ENCODE measurements around the gene SCUBE2.
"Not testable (repeated sequence)": the region's sequence is repeated elsewhere in the genome, so short reads cannot be mapped to it uniquely, and the experiment has no call there.

The SCUBE2 gene

DNA sequence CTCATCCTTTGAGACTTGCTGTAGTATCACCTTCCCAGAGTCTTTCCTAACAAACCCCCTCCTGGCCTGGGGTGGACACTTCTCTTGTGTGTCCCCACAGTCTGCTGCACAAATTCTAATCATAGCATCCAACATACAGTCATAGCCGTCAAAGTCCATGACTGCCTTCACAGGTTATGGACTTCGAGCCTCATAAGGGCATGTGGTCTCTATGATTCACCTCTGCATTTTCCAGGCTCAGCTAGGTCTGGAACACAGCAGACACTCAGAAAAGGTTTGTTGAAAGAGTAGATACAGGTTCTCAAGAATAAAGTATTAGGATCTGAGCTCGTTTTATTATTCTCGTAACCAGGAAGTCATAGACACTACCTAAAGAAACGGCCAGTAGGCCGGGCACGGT is 13.2 kb upstream of the SCUBE2 start:
- no peak overlapping the region for H3K4me3 ChIP-seq (ENCODE audit: low read length)
- no peak for DNase-seq (ENCODE audit: low read depth)
- TF ChIP-seq, protein P1, sequence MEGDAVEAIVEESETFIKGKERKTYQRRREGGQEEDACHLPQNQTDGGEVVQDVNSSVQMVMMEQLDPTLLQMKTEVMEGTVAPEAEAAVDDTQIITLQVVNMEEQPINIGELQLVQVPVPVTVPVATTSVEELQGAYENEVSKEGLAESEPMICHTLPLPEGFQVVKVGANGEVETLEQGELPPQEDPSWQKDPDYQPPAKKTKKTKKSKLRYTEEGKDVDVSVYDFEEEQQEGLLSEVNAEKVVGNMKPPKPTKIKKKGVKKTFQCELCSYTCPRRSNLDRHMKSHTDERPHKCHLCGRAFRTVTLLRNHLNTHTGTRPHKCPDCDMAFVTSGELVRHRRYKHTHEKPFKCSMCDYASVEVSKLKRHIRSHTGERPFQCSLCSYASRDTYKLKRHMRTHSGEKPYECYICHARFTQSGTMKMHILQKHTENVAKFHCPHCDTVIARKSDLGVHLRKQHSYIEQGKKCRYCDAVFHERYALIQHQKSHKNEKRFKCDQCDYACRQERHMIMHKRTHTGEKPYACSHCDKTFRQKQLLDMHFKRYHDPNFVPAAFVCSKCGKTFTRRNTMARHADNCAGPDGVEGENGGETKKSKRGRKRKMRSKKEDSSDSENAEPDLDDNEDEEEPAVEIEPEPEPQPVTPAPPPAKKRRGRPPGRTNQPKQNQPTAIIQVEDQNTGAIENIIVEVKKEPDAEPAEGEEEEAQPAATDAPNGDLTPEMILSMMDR (conservative IDR thresholded peaks at IDR 0.05; ENCODE audit: low read length), result no peak

DNA sequence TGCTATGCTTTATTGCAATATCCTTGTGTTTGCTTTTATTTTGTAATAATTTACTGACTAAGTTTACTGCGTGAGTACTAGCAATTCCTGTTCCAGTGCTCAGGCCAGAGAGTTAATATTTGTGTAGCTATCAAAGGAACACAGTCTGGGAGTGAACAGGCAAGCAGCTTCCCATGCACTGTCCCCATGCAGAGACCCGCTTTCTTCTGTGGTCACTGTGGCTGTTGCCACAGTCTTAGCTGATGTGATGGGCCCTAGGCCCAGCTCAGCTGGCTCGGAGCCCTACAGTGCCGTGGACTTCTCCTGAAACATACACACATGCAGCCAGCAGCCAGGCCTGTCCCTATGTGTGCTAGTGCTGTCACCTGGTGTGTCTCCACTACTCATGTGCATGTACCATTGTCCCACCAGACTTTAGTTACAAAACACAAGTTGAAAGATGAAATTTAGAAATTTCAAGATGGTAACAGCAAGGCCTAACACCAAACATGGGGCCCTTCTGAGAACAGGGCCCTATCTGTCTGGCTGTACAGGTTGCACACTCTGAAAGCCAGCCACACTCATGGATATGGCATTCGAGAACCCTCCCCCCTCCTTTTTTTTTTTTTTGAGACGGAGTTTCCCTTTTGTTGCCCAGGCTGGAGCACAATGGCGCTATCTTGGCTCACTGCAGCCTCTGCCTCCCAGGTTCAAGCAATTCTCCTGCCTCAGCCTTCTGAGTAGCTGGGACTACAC is 12.3 kb upstream of the SCUBE2 start:
- TF ChIP-seq, protein P1 (conservative IDR thresholded peaks at IDR 0.05; ENCODE audit: low read length), result no peak
- DNase-seq (ENCODE audit: low read depth), result no peak
- H3K4me3 ChIP-seq (ENCODE audit: low read length), result no peak overlapping the region

DNA sequence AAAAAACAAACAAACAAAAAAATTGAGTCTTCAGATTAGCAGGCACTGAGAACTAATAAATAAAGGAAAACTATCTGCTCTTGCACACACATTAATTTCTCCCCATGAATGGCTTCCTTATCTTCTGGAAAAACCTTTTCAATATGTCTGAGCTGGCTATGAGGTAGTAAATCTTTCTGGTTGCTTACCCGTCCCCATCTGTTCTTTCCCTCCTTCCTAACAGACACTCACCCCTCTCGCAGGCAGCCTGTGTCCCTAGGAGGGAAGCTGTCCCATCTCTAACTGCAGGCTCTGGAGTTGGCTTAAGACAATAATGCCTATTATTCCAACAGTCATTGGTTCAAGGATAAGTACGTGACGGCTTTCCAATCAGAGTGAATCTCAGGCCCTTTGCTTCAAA is 8.2 kb upstream of the SCUBE2 start:
- TF ChIP-seq, protein P1 (conservative IDR thresholded peaks at IDR 0.05; ENCODE audit: low read length), result no peak
- DNase-seq (ENCODE audit: low read depth), result no peak
- no peak overlapping the region for H3K4me3 ChIP-seq (ENCODE audit: low read length)

DNA sequence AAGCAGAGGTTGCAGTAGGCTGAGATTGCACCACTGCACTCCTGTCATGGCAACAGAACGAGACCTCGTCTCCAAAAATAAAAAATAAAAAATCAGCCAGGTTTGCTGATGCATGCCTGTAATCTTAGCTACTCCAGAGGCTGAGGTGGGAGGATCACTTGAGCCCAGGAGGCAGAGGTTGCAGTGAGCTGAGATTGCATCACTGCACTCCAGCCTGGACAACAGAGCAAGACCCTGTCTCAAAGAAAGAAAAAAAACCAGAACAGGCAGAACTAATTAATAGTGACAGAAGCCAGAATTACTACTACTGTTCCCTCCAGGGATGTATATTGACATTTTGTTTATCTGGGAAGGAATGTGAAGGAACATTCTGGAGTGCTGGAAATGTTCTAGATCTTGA is 7.1 kb upstream of the SCUBE2 start:
- DNase-seq (ENCODE audit: low read depth); H3K4me3 ChIP-seq (ENCODE audit: low read length): not testable (repeated sequence)

DNA sequence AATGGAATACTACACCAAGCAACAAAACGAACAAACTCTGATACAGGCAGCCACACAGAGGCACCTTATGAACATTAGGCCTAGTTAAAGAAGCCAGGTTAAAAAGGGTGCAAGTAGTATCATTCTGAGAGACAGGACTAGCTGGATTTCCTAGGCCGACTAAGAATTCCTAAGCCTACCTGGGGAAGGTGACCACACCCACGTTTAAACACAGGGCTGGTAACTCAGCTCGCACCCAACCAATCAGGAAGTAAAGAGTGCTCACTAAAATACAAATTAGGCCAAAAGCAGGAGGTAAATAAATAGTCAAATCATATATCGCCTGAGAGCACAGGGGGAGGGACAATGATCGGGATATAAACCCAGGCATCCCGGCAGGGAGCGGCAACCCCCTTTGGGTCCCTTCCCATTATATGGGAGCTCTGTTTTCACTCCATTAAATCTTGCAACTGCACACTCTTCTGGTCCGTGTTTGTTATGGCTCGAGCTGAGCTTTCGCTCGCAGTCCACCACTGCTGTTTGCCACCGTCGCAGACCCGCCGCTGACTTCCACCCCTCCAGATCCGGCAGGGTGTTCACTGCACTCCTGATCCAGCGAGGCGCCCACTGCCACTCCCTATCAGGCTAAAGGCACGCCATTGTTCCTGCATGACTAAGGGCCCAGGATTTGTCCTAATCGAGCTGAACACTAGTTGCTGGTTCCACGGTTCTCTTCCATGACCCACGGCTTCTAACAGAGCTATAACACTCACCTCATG is 6.0 kb upstream of the SCUBE2 start:
- not testable (repeated sequence) for DNase-seq (ENCODE audit: low read depth); H3K4me3 ChIP-seq (ENCODE audit: low read length)

DNA sequence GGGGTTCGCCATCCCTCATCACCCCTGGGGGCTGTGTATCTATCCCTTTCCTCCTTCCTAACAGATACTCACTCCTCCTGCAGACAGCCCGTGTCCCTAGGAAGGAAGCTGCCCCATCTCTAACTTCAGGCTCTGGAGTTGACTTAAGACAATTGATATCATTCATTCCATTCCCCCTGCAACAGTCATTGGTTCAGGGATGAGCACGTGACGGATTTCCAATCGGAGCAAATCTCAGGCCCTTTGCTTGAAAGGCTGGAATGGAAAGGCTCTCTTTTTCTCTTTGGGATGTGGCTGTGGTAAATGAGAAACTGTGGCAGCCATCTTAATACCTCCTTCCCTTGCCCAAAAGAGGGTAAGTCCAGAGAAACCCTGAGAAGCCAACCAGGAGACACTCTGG is 5.0 kb upstream of the SCUBE2 start:
- DNase-seq (ENCODE audit: low read depth), result no peak
- no peak overlapping the region for H3K4me3 ChIP-seq (ENCODE audit: low read length)
- TF ChIP-seq, protein P1 (conservative IDR thresholded peaks at IDR 0.05; ENCODE audit: low read length), result no peak

DNA sequence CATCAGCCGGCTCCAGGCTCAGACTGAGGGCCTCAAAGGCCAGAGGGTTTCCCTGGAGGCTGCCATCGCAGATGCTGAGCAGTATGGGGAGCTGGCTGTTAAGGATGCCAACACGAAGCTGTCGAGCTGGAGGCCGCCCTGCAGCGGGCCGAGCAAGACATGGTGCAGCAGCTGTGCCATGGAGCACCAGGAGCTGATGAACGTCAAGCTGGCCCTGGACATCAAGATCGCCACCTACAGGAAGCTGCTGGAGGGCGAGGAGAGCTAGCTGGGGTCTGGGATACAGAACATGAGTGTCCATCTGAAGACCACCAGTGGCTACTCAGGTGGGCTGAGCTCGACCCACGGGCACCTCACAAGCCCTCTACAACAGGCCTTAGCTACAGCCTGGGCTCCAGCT is 4.0 kb upstream of the SCUBE2 start:
- H3K4me3 ChIP-seq (ENCODE audit: low read length), result no peak overlapping the region
- DNase-seq (ENCODE audit: low read depth), result no peak
- TF ChIP-seq, protein P1 (conservative IDR thresholded peaks at IDR 0.05; ENCODE audit: low read length), result peak; percentile 26

DNA sequence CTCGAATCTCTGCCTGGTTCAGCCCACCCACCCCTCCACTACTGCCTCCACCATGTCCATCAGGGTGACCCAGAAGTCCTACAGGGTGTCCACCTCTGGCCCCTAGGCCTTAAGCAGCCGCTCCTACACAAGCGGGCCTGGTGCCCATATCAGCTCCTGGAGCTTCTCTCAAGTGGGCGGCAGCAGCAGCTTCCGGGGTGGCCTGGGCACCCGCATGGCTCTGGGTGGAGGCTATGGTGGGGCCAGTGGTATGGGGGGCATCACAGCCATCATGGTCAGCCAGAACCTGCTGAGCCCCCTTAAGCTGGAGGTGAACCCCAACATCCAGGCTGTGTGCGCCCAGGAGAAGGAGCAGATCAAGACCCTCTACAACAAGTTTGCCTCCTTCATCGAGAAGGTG is 3.0 kb upstream of the SCUBE2 start:
- H3K4me3 ChIP-seq (ENCODE audit: low read length), result no peak overlapping the region
- TF ChIP-seq, protein P1 (conservative IDR thresholded peaks at IDR 0.05; ENCODE audit: low read length), result no peak
- no peak for DNase-seq (ENCODE audit: low read depth)
